Mesothelial cell of epicardium (in vitro differentiated cells): ENCODE measurements around the gene PSD2. TPM values are rescaled to one million over a fixed set of nuclear protein-coding genes. Genes with fewer than 3 reads are reported as not detected.

Experiments used
- DNase-seq, 2 experiments: peaks; one replicate each; pipeline ENCODE4 v3.0.0; 2021; ENCODE audit warnings: low spot score in 2 of 2; ENCODE audit not compliant: unreplicated experiment in 2 of 2
- H3K27ac Mint-ChIP-seq: 2 replicates; pipeline ENCODE4 v1.8.0; 2021; ENCODE audit warnings: mixed read lengths
- H3K27me3 Mint-ChIP-seq: 2 replicates; pipeline ENCODE4 v1.8.0; 2021; ENCODE audit warnings: low read depth, mixed read lengths
- H3K36me3 Mint-ChIP-seq: 2 replicates; pipeline ENCODE4 v1.8.0; 2021; ENCODE audit warnings: mixed read lengths
- H3K4me1 Mint-ChIP-seq: 2 replicates; pipeline ENCODE4 v1.8.0; 2021; ENCODE audit warnings: mixed read lengths
- H3K4me3 Mint-ChIP-seq: 2 replicates; pipeline ENCODE4 v1.8.0; 2021; ENCODE audit warnings: mild to moderate bottlenecking, moderate library complexity, mixed read lengths
- H3K9me3 Mint-ChIP-seq: 2 replicates; pipeline ENCODE4 v1.8.0; 2021; ENCODE audit warnings: mixed read lengths
- CTCF ChIP-seq: fragments of 200-600 bp; sonication (generic); IDR thresholded peaks from one replicate; pipeline ENCODE4 v1.5.0; 2021; ENCODE audit warnings: antibody characterized with exemption; ENCODE audit not compliant: unreplicated experiment
- total RNA-seq: library from RNA; stranded (reverse); gene quantifications from 3 replicates; pipeline ENCODE4 v1.2.1, GENCODE V29; 2021

PSD2 gene
- total RNA-seq, 1 donor from 2014 or later, result 0.78 TPM

- no peaks in the 10 kb centered on the region for H3K9me3 Mint-ChIP-seq
- no peaks in the 10 kb centered on the region for H3K36me3 Mint-ChIP-seq
- TF ChIP-seq CTCF, result no peak
- DNase-seq, result no peak
- no peaks in the 10 kb centered on the region for H3K4me1 Mint-ChIP-seq
- no peak overlapping the region for H3K27ac Mint-ChIP-seq
- peaks cover 25% of the 10 kb centered on the region for H3K27me3 Mint-ChIP-seq
- no peak overlapping the region for H3K4me3 Mint-ChIP-seq
Measured at GRCh38 chr5:139859013-139859412, 63.4 kb downstream of the PSD2 start.

GRCh38 chr5:139861021-139861888, 65.6 kb downstream of the PSD2 start:
- Mint-ChIP-seq H3K27me3 (peaks cover 29% of the 10 kb centered on the region), H3K9me3 (no peaks in the 10 kb centered on the region), H3K4me3 (no peak overlapping the region), H3K36me3 (no peaks in the 10 kb centered on the region), H3K4me1 (no peaks in the 10 kb centered on the region), H3K27ac (no peak overlapping the region)
- no peak for TF ChIP-seq CTCF
- no peak for DNase-seq

- Mint-ChIP-seq H3K36me3 (no peaks in the 10 kb centered on the region), H3K27me3 (peaks cover 35% of the 10 kb centered on the region), H3K4me3 (no peak overlapping the region), H3K9me3 (no peaks in the 10 kb centered on the region), H3K4me1 (no peaks in the 10 kb centered on the region), H3K27ac (no peak overlapping the region)
- no peak for TF ChIP-seq CTCF
- no peak for DNase-seq
Measured at GRCh38 chr5:139861889-139862207, 66.2 kb downstream of the PSD2 start.

GRCh38 chr5:139862313-139862712, 66.7 kb downstream of the PSD2 start:
- DNase-seq, result no peak
- peaks cover 40% of the 10 kb centered on the region for H3K27me3 Mint-ChIP-seq
- TF ChIP-seq CTCF, result no peak

GRCh38 chr5:139862803-139863202, 67.2 kb downstream of the PSD2 start:
- Mint-ChIP-seq H3K9me3 (no peaks in the 10 kb centered on the region), H3K27me3 (peaks cover 44% of the 10 kb centered on the region), H3K27ac (no peak overlapping the region), H3K36me3 (no peaks in the 10 kb centered on the region), H3K4me1 (no peaks in the 10 kb centered on the region), H3K4me3 (no peak overlapping the region)
- TF ChIP-seq CTCF, result no peak
- no peak for DNase-seq

More at GRCh38 chr5:139862313-139862712, 66.7 kb downstream of the PSD2 start:
- H3K4me1 Mint-ChIP-seq, result no peaks in the 10 kb centered on the region
- no peaks in the 10 kb centered on the region for H3K9me3 Mint-ChIP-seq
- no peak overlapping the region for H3K4me3 Mint-ChIP-seq
- no peak overlapping the region for H3K27ac Mint-ChIP-seq
- no peaks in the 10 kb centered on the region for H3K36me3 Mint-ChIP-seq
